GM21367 (cell line): ENCODE data around the gene BAG5.
A peak's percentile ranks its signal among the peaks of the same experiment; 100 is the strongest.
"Not testable (repeated sequence)": the region's sequence is repeated elsewhere in the genome, so short reads cannot be mapped to it uniquely, and the experiment has no call there.

ENCODE experiments used
- ATAC-seq: cut with Tn5 transposase; IDR thresholded peaks from one replicate; pipeline ENCODE4 v1.9.1; 2021; ENCODE audit not compliant: unreplicated experiment

BAG5 gene

GRCh38 chr14:103535081-103535890, 27.2 kb downstream of the BAG5 start:
- ATAC-seq = no peak

DNA sequence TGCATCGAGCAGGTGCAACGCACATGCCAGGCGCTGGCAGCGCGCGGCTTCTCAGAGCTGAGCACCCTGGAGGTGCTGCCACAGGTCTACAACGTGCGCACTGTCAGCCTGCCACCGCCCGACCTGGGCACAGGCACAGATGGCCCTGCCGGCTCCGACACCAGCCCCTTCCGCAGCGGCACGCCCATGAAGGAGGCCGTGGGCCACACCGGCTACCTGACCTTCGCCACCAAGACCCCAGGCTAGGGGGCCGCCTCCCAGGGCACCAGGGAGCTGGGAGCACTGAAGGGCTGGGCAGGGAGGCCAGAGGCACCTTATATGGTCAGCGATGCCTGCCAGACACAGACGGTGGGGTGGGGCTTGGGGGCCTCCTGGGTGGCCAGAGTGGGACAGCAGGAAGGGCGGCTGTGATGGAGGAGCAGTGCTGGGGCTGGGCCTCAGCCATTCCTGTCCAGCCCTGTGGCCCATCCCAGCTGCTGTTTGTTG, 27.8 kb downstream of the BAG5 start:
- no peak for ATAC-seq

GRCh38 chr14:103533999-103534575, 28.4 kb downstream of the BAG5 start:
- ATAC-seq = no peak

DNA sequence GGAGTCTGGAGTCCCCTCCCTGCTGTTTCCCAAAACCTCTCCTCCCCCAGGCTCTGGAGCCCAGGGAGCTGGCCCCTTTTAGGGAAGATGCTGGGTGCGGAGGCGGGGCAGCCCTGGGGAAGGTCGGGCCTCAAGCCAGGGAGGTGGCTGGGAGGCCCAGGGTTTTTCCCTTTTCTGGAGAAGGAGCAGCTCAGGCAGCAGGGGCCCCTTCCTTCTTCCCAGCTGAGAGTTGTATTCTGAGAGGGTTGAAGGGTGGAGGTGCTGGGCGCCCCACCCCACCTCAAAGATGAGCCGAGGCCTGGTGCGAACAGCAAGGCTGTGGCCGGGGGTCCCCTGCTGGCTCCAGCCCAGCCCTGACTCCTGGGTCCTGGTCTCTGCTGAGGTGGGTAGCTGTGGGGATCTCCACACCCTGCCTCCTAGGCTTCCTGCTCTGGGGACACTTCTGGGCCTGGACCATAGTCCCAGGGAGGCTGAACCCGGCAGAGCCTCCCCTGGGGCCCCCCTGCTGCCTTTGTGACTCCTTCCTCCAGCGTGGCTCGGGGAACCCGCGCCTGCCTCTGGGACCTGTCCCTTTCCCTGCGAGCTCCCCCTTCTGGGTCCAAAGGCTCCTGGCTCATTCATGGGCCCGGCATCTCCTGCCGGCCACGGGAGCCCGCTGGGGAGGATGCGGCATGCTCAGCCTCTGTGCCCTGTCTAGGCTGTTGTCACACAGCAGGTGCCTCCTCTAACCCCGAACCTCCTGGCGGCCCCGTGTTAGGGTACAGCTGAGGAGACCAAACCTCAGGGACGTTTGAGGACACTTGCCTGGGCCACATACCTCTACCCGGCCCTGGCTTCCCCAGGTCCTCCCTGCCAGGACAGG, 29.1 kb downstream of the BAG5 start:
- ATAC-seq = no peak

GRCh38 chr14:103532216-103533136, 30.0 kb downstream of the BAG5 start:
- no peak for ATAC-seq

DNA sequence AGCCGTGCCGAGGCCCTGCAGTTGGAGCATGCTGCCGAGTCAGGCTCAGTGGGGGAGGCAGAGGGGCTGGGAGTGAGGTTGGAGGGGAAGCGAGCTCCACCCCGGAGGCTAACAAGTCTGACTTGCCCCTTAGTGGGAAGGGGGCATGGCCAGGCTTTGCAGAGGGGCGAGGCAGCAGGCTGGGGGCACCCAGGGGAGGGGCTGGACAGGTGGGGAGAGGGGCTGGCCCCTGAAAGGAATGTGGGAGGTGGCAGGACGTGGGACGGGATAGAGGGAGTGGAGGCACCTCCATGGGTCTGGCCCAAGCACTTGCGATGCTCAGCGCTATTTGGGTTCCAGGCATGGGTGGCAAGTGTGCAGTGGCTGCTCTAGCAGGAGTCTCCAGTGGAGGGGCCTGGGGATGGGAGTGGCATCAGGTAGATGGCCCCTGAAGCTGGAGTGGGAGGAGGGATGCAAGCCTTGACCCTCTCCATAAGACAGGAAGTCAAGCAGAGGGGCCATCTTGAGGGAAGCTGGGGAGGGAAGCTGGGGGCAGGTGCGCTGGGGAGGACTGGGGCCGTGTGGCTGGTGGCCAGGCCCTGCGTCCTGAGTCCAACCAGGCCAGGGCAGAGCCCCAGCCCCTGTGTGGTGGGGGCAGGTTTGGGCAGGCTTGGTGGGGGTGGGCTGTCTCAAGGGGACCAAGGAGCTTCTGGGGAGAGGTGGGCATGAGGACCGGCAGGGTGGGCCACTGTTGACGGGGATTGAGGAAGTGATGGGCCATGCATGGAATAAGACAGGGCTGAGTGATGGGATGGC, 30.8 kb downstream of the BAG5 start:
- ATAC-seq = no peak

DNA sequence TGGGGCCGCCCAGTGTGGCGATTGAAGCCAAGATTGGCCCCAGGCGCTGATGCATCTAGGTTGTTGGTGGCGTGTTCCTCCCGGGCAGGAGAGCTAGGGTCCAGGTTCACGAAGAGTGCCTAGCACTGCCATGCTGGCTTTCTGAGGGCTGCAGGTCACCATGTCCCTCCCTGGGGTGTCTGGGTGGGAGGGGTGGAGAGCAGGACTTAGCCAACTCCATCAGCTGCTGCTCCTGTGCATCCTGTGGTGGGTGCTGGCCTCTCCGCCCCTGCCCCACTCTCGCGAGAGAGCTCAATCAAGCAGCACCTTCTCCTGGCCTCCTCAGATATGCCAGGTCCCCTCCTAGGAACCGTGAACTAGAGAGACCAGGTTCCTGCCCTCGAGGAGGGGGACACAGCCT, 31.6 kb downstream of the BAG5 start:
- no peak for ATAC-seq

GRCh38 chr14:103530390-103530789, 32.1 kb downstream of the BAG5 start:
- ATAC-seq = no peak

DNA sequence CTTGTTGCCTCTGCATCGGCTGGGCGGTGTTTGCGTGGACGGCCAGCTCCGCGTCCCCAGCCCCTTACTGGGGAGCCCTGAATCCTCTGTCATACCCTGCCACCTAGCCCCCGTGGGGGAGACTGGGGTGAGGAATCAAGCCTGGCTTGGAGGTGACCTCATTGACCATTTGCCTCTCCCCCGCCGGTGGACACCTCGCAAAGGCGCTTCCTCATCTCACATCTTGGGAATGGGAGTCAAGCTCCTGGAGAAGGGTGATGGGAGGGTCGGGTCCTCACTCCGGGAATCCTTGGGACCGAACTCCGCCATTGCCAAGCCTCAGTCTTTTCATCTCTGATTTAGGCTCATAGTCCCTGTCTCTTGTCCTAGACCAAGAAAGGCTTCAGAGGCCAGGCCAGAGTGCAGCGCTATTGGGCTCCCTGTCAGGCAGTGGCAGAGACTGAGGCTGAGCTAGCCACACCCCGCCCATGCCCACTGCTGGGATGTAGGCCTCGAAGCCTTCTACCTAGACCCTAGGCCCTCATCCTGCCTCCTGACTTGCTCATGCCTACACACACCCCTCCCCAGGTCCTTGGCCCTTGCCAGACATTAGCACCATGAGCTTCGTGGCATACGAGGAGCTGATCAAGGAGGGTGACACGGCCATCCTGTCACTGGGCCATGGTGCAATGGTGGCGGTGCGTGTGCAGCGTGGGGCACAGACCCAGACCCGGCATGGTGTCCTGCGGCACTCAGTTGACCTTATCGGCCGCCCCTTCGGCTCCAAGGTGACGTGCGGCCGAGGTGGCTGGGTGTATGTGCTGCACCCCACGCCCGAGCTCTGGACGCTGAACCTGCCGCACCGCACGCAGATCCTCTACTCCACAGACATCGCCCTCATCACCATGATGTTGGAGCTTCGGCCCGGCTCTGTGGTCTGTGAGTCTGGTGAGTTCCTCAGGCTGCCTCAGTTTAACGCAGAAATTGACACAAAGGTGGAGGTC, 32.8 kb downstream of the BAG5 start:
- peak; percentile 17 for ATAC-seq

- ATAC-seq = peak; percentile 30
Observed at GRCh38 chr14:103528587-103529382, 33.7 kb downstream of the BAG5 start, which contains the start of gene TRMT61A. Gene TRMT61A, plus strand, starts transcription at chr14:103529196. Its CDS starts 783 bp downstream, at chr14:103529979.

- ATAC-seq = no peak
Observed at GRCh38 chr14:103528146-103528586, 34.3 kb downstream of the BAG5 start.

GRCh38 chr14:103527408-103528145, 34.9 kb downstream of the BAG5 start:
- peak; percentile 41 for ATAC-seq

- no peak for ATAC-seq
Observed at GRCh38 chr14:103526914-103527248, 35.6 kb downstream of the BAG5 start.

DNA sequence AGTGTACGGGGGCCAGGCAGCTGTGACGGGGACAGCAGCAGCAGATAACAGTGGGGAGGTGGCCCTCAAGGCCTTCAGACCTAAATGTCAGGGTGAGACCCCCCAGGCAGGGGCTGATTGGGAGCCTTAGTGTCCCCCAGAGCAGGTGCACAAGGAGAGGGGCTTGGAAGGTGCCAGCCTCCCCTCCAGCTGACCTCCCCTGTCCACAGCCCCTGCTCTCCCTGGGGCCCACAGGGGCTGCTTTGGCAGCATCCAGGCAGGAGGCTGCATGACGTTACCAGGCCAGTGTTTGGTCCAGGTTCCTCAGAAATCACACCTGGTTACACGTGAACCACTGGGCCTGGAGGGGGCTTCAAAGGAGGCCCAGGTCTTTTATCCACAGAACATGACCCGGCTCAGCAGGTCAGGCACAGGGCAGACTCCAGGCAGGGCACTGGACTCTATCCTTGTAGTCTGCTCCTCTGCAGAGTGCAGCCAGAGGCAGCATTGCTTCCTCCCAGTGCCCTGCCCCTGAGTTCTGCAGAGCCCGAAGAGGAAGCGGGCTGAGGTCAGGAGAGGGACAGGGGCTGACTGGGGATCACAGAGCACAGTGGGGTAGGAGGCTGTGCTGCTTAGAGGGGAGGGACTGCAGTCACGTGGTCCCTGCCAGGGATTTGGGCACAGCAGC, 36.1 kb downstream of the BAG5 start:
- ATAC-seq = no peak

DNA sequence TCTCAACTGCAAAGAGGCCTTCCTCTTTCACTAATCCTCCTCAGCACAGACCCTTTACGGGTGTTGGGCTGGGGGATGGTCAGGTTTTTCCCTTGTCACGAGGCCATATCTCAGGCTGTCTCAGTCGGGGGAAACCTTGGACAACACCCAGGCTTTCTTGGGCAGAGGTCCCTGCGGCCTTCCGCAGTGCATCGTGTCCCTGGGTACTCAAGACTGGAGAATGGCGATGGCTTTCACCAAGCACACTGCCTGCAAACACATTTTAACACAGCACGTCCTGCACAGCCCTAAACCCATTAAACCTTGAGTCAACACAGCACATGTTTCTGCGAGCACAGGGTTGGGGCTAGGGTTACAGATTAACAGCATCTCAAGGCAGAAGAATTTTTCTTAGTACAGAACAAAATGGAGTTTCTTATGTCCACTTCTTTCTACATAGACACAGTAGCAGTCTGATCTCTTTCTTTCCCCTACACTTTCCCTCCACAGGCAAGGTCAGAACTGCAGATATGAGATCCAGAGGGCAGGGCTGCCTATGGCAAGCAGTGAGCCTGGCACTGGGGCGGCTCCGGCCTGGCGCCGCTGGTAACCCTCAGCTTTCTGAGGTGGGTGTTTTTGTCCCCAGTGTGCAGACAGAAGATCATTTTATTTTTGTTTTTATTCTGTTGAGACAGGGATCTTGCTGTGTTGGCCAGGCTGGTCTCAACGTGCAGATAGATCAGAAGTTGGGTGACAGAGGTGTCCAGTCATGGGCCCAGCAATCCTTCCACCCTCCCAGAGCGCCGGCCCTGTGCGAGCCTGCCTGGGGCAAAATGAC, 36.8 kb downstream of the BAG5 start:
- ATAC-seq = not testable (repeated sequence)
